ENCODE measurements around the gene GNA12.
"Not testable (repeated sequence)": the region's sequence is repeated elsewhere in the genome, so short reads cannot be mapped to it uniquely, and the experiment has no call there.

GNA12 gene

GRCh38 chr7:2726316-2727018, 117.6 kb downstream of the GNA12 start:
- no peak for ATAC-seq
- H3K4me3 Mint-ChIP-seq = no peak overlapping the region
- H3K36me3 Mint-ChIP-seq = peaks cover 47% of the 10 kb centered on the region
- no peaks in the 10 kb centered on the region for H3K27me3 Mint-ChIP-seq
- no peaks in the 10 kb centered on the region for H3K4me1 Mint-ChIP-seq
- no peaks in the 10 kb centered on the region for H3K9me3 Mint-ChIP-seq
- H3K27ac Mint-ChIP-seq = no peak overlapping the region

- no peaks in the 10 kb centered on the region for H3K9me3 Mint-ChIP-seq
- no peaks in the 10 kb centered on the region for H3K27me3 Mint-ChIP-seq
- H3K4me1 Mint-ChIP-seq = peaks cover 8% of the 10 kb centered on the region
- peaks cover 44% of the 10 kb centered on the region for H3K36me3 Mint-ChIP-seq
- no peak overlapping the region for H3K4me3 Mint-ChIP-seq
- ATAC-seq = no peak
- no peak overlapping the region for H3K27ac Mint-ChIP-seq
Measured at GRCh38 chr7:2725178-2726105, 118.7 kb downstream of the GNA12 start.

GRCh38 chr7:2724453-2725177, 119.5 kb downstream of the GNA12 start:
- Mint-ChIP-seq H3K27ac (no peak overlapping the region), H3K4me1 (peaks cover 8% of the 10 kb centered on the region), H3K27me3 (no peaks in the 10 kb centered on the region), H3K9me3 (no peaks in the 10 kb centered on the region), H3K36me3 (peaks cover 35% of the 10 kb centered on the region), H3K4me3 (no peak overlapping the region)
- ATAC-seq = no peak

GRCh38 chr7:2724036-2724435, 120.1 kb downstream of the GNA12 start:
- H3K9me3 Mint-ChIP-seq, ATAC-seq, H3K27ac Mint-ChIP-seq: not testable (repeated sequence)

GRCh38 chr7:2723138-2723850, 120.8 kb downstream of the GNA12 start:
- no peaks in the 10 kb centered on the region for H3K9me3 Mint-ChIP-seq
- peaks cover 17% of the 10 kb centered on the region for H3K4me1 Mint-ChIP-seq
- peak overlapping the region; percentile 19 for H3K27ac Mint-ChIP-seq
- H3K4me3 Mint-ChIP-seq = no peak overlapping the region
- peaks cover 32% of the 10 kb centered on the region for H3K36me3 Mint-ChIP-seq
- no peaks in the 10 kb centered on the region for H3K27me3 Mint-ChIP-seq
- ATAC-seq = no peak

More at GRCh38 chr7:2724036-2724435, 120.1 kb downstream of the GNA12 start:
- not testable (repeated sequence) for H3K4me1 Mint-ChIP-seq, H3K4me3 Mint-ChIP-seq, H3K27me3 Mint-ChIP-seq
- H3K36me3 Mint-ChIP-seq = peaks cover 30% of the 10 kb centered on the region

- Mint-ChIP-seq H3K36me3 (peaks cover 39% of the 10 kb centered on the region), H3K27ac (peak overlapping the region; percentile 19), H3K27me3 (no peaks in the 10 kb centered on the region), H3K4me3 (no peak overlapping the region), H3K9me3 (no peaks in the 10 kb centered on the region), H3K4me1 (peaks cover 24% of the 10 kb centered on the region)
- ATAC-seq = no peak
Measured at GRCh38 chr7:2722591-2722990, 121.5 kb downstream of the GNA12 start.

GRCh38 chr7:2721842-2722241, 122.3 kb downstream of the GNA12 start:
- H3K27ac Mint-ChIP-seq = peak overlapping the region; percentile 72
- H3K36me3 Mint-ChIP-seq = peaks cover 46% of the 10 kb centered on the region
- no peaks in the 10 kb centered on the region for H3K27me3 Mint-ChIP-seq
- ATAC-seq = no peak
- peaks cover 31% of the 10 kb centered on the region for H3K4me1 Mint-ChIP-seq
- no peak overlapping the region for H3K4me3 Mint-ChIP-seq
- H3K9me3 Mint-ChIP-seq = no peaks in the 10 kb centered on the region

- Mint-ChIP-seq H3K27me3 (no peaks in the 10 kb centered on the region), H3K4me1 (peaks cover 50% of the 10 kb centered on the region)
Measured at GRCh38 chr7:2720024-2720423, 124.1 kb downstream of the GNA12 start.

GRCh38 chr7:2719007-2719406, 125.1 kb downstream of the GNA12 start:
- Mint-ChIP-seq H3K4me1 (peaks cover 60% of the 10 kb centered on the region), H3K27me3 (no peaks in the 10 kb centered on the region), H3K36me3 (peaks cover 47% of the 10 kb centered on the region), H3K27ac (peak overlapping the region; percentile 88), H3K4me3 (no peak overlapping the region), H3K9me3 (no peaks in the 10 kb centered on the region)
- ATAC-seq = peak; percentile 46

More at GRCh38 chr7:2720024-2720423, 124.1 kb downstream of the GNA12 start:
- no peak for ATAC-seq
- Mint-ChIP-seq H3K36me3 (peaks cover 39% of the 10 kb centered on the region), H3K4me3 (no peak overlapping the region), H3K27ac (no peak overlapping the region), H3K9me3 (no peaks in the 10 kb centered on the region)

- ATAC-seq = no peak
- Mint-ChIP-seq H3K9me3 (no peaks in the 10 kb centered on the region), H3K4me1 (peaks cover 66% of the 10 kb centered on the region), H3K36me3 (peaks cover 53% of the 10 kb centered on the region), H3K27me3 (no peaks in the 10 kb centered on the region), H3K4me3 (no peak overlapping the region), H3K27ac (peak overlapping the region; percentile 88)
Measured at GRCh38 chr7:2718296-2718965, 125.7 kb downstream of the GNA12 start.

- Mint-ChIP-seq H3K27me3 (no peaks in the 10 kb centered on the region), H3K9me3 (no peaks in the 10 kb centered on the region), H3K27ac (peak overlapping the region; percentile 88), H3K4me3 (no peak overlapping the region), H3K36me3 (peaks cover 55% of the 10 kb centered on the region), H3K4me1 (peaks cover 67% of the 10 kb centered on the region)
- no peak for ATAC-seq
Measured at GRCh38 chr7:2717293-2718261, 126.5 kb downstream of the GNA12 start.

GRCh38 chr7:2716906-2717292, 127.2 kb downstream of the GNA12 start:
- H3K36me3 Mint-ChIP-seq = peaks cover 62% of the 10 kb centered on the region
- H3K27ac Mint-ChIP-seq = peak overlapping the region; percentile 88
- ATAC-seq = no peak
- H3K4me1 Mint-ChIP-seq = peaks cover 74% of the 10 kb centered on the region
- H3K9me3 Mint-ChIP-seq = no peaks in the 10 kb centered on the region
- H3K4me3 Mint-ChIP-seq = no peak overlapping the region
- no peaks in the 10 kb centered on the region for H3K27me3 Mint-ChIP-seq

GRCh38 chr7:2716488-2716887, 127.6 kb downstream of the GNA12 start:
- Mint-ChIP-seq H3K27me3 (no peaks in the 10 kb centered on the region), H3K36me3 (peaks cover 62% of the 10 kb centered on the region), H3K4me3 (no peak overlapping the region), H3K27ac (peak overlapping the region; percentile 88), H3K4me1 (peaks cover 78% of the 10 kb centered on the region), H3K9me3 (no peaks in the 10 kb centered on the region)
- no peak for ATAC-seq

All from stimulated activated memory B cell treated with anti-CD40 and anti-IgM and Interleukin-4, amounts not matched to agents 10 μg/mL and 1 μg/mL and 100 μg/mL, for 72 hours (primary cell).